Posterior vena cava (tissue), 2 donors: ENCODE data around the gene TYW3. TPM values are rescaled to one million over a fixed set of nuclear protein-coding genes. Genes with fewer than 3 reads are reported as not detected.
A peak's percentile ranks its signal among the peaks of the same experiment; 100 is the strongest.

Experiments used
- DNase-seq: peaks from one replicate; pipeline ENCODE4 v3.0.0-alpha.2; 2020; ENCODE audit warnings: low spot score
- intact Hi-C, 2 donors: fragments of 100-400 bp; cut with DNase I; formaldehyde crosslinking; loops; one replicate each; pipeline versions ENCODE4 v1.14.1 to v1.14.2; 2022 to 2023
- long read RNA-seq, 2 donors: library from polyadenylated mRNA; unstranded; transcript quantifications; one replicate each; pipeline ENCODE4 v2.0.0, GENCODE V29; 2020 to 2021
- total RNA-seq, 2 donors: library from RNA; stranded (reverse); fragmentation: NEBNext Ultra II Directional; extraction: Animal tissue kit (Norgen Biotek cat#: 25700); gene quantifications; one replicate each; pipeline ENCODE4 v1.2.1, GENCODE V29; 2021
- donor health status: DM: yes; HTN: yes; CAD: no.
- donor health status: DM: yes; HTN: yes; CAD: no.

Gene TYW3, protein sequence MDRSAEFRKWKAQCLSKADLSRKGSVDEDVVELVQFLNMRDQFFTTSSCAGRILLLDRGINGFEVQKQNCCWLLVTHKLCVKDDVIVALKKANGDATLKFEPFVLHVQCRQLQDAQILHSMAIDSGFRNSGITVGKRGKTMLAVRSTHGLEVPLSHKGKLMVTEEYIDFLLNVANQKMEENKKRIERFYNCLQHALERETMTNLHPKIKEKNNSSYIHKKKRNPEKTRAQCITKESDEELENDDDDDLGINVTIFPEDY
- 10 to 100 TPM; 19.0 to 20.9 TPM for total RNA-seq
- long read RNA-seq, donor 1, partial matches to known transcripts = 2 of 2 reads
- long read RNA-seq, donor 1, other reads (novel, unspliced or antisense) = 0 of 2 reads
- long read RNA-seq, donor 2, transcript TYW3-201 (6 exons, 3,430 nt) = major isoform, 12 of 18 reads
- long read RNA-seq, donor 2, partial matches to known transcripts = 3 of 18 reads
- long read RNA-seq, donor 2, other reads (novel, unspliced or antisense) = 3 of 18 reads

DNA sequence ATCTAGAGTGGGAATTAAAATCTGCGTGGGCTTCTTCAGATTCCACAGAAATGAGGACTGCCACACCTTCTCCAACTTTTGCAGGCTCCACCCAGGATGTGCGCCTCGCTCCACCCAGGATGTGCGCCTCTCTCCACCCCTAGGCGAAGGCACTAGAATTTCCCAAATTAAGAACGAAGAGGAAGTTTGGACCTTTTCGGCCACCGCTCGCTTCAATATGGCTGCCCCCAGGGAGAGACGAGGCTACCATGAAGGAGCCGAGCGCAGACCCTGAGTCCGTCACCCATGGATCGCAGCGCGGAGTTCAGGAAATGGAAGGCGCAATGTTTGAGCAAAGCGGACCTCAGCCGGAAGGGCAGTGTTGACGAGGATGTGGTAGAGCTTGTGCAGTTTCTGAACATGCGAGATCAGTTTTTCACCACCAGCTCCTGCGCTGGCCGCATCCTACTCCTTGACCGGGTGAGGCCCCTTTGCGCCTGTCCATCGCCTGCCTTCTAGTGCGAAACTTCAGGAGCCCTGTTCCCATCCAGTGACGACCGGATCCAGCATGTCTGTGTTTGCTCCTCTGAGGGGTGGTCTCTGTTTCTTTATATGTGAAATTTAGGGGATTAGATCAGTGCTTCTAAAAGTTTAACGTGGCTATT, at the start of gene TYW3, which contains the start of gene CRYZ:
Gene TYW3, plus strand, starts transcription at position 193 of the 644 bp plus-strand sequence. Its CDS starts 93 bp downstream, at position 286.
Gene CRYZ, minus strand, starts transcription at position 91 of the 644 bp plus-strand sequence. CDS start 8,229 bp downstream, outside the sequence.
- DNase-seq = peak; percentile 96
- intact Hi-C loops = no loop called here

DNA sequence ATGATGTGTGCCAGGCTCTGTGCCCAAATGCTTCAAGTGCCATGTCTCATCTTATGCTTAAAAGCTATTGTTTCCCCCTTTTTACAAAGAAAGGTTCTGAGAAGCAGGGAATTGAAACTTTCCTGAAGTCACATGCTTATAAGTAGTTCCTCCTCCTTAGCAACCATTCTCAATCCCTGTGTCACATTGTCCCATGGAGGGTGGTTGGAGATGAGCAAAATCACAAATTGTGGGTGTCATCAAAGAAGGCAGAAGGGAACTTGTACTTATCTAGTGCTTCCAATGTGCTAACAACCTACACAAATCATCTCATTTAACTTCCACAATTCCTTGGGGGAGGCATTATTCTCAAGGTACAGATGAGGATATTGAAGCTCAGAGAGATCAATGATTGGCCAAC, 49.3 kb upstream of the TYW3 start:
- DNase-seq = no peak
- intact Hi-C loops = no loop called here

DNA sequence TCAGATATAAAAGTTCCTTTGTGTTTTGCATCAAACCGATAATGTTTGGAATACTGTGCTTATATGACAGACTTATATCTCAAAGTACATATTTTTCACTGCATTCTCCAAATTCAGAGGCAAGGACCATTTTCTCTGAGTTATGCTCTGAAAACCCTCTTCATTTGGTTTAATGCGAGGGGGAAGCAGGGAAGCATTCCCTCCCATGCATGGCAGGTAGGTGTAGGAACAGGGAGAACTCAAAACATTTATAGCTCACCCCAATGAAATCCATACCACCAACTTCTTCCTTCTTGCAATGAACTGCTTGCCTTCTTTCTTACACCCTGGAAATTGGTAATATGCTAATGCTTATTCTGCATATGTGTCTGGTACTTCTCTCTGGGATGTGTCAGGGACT, 48.7 kb upstream of the TYW3 start:
- DNase-seq = no peak
- intact Hi-C loops = no loop called here

DNA sequence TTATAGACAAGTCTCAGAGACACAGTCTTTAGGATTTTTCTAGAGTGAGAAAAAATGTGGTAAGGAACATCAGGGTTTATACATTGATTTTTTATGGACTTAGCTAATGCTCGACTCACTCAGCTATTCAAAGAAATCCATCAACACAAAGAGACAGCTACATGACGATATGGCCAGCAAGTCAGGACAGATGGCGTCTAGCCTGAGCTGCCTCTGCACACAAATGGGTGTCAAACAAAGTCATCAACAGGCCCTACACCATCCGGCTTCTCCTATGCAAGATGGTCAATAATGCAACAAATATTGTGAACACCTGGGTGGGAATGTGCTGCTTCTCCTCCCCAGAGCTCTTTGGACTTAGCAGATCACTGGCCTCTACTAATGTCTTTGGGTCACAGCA, 46.0 kb upstream of the TYW3 start:
- no peak for DNase-seq
- intact Hi-C loops = no loop called here

DNA sequence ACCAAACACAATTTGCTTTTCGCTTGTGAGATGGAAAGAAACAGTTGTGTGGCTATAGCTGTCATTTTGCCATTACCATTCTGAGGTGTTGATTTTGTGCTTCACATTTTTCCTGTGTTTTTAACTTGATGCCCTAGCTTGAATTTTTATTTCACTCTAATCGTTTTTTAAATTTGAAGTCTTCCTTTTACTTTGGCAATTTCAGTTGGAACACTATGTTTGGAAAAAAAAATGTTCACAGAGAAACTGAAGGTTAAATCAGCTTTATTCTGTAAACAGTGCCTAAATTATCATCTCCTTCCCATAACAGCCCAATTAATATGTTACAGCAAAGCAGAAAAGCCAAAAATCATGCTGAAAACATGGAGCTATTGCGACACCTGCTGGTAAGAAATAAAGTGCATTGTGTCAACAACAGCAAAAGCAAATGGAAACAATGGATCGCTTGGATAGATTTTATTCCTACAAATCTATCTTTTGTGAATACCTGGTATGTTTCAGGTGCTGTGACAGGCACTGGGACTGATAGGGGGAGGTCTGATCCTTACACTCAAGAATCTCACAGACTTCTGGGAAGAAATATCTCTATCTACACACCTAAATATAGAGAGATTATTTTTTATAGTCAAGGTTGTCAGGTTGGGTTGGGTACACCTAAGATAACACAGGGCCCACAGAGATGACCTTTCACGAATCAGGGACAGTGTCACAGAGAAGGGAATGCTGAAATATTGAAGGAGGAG, 43.2 kb upstream of the TYW3 start:
- no peak for DNase-seq
- intact Hi-C loops = no loop called here

DNA sequence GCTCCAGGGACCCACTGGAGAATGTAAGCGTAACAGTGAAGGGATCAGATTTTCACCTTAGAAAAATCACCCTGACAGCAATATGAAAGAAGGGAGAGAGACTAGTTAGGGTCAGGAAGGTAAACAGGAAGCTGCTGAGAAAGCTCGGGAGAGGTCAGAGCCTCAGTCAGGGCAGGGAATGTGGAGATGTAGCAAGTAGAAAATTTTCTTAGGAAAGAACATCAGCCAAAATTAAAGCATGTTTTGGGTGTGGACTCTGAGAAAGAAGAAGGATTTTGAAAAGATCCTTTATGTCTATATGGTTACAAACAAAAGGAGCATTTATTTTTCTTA, 42.6 kb upstream of the TYW3 start:
- DNase-seq = no peak
- intact Hi-C loops = no loop called here

DNA sequence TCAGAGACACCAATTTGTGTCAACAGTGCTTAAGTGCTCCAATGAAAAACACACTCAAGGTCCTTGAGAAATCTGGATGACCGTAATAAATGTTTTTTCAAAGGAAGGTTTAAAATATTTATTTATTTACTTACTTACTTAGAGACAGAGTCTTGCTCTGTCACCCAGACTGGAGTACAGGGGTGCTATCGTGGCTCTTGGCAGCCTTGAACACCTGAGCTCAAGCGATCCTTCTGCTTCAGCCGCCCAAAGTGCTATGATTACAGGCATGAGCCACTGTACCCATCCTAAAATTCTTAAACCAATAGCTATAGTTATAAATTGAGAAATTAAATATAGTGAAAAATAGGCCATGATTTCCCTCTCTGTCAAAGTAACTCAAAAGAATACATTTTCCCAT, 42.0 kb upstream of the TYW3 start:
- intact Hi-C loops = no loop called here
- no peak for DNase-seq

DNA sequence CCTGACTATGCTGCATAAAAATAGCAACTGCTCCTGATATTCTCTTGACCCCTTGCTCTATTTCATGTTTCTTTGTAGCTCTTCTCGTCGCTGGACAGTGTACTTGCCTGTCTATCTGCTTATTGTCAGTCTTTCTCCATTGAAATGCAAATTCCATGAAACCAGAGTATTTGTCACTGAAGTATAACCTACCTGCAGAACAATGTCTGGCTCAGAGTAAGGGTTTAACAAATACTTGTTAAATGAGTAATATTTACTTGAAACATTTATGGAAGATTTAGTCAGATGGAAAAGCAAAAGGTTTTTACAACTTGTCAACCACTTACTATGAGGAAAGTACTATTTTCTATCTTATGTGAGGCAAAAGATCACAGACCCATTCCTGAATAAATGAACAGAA, 39.5 kb upstream of the TYW3 start:
- intact Hi-C loops = no loop called here
- DNase-seq = no peak

DNA sequence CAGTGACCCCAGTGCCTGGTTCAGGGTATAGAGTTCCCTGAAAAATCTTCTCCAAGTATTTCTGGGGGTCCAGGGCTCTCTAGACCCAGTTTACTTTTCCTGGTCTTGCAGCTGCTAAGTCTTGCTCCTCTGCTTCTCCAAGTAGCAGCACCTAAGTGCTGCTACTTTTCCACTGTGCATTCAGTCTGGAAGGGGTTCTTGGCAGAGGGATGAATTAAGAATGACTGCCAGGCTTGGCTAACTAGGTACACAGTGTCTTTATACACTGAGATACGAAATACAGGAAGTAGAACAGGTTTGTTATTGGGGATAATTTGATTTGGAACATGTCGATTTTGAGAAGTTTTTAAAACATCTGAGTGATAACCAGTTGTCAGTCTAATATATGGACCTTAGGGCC, 35.1 kb upstream of the TYW3 start:
- intact Hi-C loops = no loop called here
- DNase-seq = no peak

DNA sequence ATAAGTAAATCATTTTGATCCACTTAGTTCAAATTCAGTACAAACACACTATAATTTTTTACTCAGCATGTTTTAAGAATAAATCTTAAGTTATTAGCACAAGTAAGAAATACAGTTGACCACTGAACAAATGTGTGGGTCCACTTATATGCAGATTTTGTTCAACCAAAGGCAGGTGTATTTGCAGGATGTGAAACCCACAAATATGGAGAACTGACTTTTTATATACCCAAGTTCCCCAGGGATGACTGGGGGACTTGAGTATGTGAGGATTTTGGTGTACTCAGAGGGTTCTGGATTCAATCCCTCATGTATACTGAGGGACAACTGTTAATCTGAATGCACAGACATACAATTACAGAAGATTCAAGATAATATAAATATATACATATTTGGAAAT, 33.6 kb upstream of the TYW3 start:
- intact Hi-C loops = no loop called here

DNA sequence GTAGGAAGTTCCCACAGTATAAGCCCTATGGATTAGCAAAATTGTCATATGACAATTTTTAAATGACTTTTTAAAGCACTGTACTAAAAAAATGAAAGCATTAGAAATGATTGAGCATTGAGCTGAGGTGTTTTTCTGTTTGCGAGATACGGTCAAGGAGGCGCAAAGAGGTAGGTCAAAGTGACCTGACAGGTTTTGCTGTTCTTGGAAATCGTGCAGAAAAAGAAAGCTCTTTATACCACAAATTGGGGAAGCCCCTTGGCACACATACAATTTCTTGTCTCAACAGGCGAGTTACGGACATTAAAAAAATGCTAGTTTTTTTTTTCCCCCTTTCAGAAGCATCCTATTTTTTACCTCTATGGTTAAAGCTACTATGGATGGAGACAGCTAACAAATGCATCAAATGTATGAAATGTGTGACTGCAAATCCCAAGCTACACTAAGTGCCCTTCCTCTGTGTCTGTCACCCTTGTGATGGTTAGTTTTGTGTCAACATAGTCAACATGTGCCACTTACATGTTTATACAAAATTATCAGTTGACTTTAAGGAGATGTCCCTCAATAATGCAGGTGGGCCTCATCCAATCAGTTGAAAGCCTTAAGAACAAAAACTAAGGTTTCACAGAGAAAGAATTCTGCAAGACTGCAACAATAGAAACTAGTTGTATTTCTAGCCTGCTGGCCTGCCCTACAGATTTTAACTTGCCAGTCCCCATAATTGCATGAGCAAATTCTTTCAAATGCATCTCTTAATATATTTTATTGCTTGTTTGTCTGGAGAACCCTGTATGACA, 29.4 kb upstream of the TYW3 start:
- DNase-seq = no peak
- intact Hi-C loops = no loop called here

More for the DNA sequence above, 33.6 kb upstream of the TYW3 start:
- no peak for DNase-seq

DNA sequence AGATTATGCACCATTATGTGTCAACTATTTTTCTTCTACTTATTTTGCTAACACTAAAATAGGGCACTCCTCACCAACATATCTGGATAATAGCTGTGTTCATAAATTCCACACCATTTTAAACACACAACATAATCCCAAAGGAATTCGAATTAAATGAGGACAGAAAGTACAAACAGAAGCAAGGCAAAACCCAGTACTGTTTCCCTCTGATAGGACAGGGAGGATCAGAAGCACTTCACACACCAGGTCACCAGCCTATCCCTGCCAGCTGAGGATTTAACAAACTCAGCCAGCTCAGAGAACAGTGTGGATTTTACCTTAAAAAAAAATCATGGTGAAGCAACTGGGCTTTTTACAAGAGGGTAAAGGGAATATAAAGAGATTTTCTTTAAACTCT, 20.1 kb upstream of the TYW3 start:
- no peak for DNase-seq
- intact Hi-C loops = no loop called here

DNA sequence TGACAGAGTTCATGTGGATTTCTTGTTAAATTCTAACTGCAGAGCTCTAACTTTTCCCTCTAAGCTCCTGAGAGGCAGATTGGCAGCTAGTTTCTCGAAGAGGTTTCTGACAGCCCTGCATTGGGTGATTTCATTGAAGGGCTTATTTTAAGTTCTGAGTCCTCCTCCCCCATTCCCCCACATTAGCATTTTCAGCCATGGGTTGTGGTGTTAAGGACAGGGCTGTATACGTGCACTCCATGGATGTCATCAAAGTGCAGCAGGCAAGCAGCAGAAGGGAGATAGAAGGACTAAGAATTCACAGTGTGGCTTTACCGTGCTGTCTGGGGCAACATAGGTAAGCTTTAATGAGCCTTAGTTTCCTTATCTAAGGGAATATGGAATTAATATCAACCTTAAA, 19.1 kb upstream of the TYW3 start:
- DNase-seq = no peak
- intact Hi-C loops = no loop called here

DNA sequence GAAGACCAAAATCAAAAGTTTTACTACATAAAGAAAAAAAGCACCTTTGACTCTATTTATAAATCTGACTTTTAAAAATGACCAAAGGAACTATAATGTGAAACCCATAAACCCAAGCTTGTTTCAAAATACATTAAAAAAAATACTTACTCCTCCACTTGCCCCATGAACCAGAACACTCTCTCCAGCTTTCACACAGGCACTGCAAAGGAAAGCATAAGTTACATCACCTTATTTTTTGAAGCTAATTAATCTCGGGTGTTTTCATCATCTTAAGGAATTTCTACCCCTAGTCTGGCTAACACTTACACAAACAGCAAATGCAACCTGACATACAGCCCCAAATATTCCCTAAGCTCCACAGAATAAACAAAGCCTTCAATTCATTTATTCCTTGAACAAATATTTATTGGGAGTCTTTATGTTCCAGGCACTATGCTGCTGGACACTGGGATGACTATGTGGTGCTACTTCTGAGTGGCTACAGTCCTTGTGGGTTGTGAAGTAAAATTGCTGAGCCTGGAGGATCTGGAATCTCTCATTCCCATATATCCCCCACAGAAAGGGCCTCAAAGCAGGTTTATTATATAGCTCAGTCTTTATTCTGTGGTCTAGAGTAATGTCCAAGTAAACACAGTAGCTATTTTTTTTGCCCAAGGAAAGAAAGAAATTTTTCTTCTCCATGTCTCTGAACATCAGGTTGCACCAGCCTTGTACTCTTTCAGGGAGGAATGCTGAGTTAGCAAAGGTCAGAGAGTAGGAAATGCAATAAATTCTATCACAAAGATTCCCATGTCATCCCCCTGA, 18.3 kb upstream of the TYW3 start:
- DNase-seq = no peak
- intact Hi-C loops = no loop called here

DNA sequence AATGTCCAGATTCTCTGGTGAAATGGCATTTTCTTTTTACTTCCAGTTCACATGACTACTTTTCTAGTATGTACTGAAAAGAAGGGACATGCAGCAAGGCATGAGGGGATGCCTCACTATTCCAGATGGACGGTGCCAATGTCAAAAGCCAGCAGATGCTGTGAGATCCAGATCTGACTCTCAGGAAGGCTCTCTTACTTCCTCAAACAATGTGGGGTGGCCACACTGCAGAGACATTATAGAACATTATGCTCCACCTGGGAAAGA, 17.8 kb upstream of the TYW3 start:
- no peak for DNase-seq
- intact Hi-C loops = no loop called here

DNA sequence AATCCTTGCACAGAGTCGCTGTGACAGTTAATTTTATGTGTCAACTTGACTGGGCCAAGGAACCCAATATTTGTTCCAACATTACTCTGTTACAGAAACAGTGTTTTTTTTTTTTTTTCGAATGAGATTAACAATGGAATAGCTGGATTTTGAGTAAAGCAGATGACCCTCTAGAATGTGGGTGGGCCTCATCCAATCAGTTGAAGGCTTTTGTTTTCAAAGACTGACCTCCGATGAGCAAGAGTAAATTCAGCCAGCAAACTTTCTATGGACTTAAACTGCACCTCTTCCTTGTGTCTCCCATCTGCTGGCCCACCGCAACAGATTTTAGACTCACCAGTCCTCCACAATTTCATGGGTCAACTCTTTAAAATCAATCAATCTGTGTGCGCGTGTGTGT, 17.1 kb upstream of the TYW3 start:
- intact Hi-C loops = no loop called here
- no peak for DNase-seq

DNA sequence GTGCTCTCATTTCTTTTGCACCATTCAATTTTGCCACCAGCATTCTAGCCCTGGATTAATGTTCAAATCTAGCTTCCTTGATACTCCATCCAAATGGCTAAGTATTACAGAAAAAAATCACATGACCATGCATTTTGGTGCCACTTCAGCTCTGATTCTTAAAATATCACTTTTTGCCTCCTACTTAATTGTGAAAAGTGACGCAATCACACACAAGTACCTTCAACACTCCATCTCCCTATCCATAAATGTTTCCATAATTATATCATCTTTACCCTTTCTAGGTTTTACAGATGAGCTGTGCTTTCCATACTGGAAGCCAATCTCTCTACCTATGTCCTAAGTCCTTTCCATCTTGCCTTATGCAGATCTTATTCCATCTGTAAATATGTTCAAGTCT, 16.1 kb upstream of the TYW3 start:
- intact Hi-C loops = no loop called here
- DNase-seq = no peak

DNA sequence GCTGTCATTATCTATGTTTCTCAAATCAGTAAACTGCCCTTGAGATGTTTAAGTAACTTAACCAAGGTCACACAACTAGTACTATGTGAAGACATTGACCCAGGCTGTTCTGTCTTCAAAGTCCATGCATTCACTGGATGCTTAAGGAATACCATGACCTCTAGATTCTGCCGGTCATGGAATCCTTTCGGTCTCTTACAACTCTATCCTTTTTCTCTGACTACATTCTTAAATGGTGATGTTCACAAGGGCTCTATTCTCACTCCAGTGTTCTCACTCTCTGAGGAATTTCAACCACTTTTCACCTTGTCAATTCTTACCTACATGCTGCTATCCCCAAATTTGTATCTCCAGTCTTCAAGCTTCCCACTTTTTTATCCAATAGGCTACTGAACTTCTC, 15.3 kb upstream of the TYW3 start:
- intact Hi-C loops = no loop called here
- no peak for DNase-seq

DNA sequence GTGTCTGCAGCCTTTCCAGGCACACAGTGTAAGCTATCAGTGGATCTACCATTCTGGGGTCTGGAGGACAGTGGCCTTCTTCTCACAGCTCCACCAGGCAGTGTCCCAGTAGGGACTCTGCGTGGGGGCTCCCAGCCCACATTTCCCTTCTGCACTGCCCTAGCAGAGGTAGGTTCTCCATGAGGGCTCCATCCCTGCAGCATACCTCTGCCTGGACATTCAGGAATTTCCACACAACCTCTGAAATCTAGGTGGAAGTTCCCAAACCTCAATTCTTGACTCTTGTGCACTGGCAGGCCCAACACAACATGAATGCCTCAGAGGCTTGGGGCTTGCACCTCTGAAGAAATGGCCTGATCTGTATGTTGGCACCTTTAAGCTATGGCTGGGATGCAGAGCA, 6.9 kb upstream of the TYW3 start:
- no peak for DNase-seq
- intact Hi-C loops = no loop called here
